Measurements from ENCODE around the gene MTHFS.

DNA sequence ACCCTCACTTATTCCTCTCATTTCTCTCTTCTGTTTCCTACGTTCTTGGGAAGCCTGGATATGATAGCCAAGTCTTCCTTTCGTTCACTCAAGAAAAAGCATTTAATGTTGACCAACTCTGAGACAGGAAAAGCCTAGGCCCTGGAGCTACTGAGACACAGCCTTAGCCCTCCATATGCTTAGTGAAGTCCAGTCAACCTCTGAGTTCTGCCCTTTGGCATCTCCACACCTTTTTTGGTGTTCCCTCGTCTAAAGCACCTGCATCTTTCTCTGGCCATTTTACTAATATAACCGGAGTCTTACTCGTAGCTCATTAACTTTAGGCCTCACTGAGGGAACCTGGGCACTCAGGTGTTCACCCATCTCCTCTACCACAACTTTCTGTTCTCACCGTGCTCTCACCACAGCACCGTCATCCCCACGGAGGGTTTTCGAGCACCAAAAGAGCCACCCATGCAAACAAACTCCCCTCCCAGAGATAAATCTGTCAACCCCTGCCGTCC, 632 bp downstream of the MTHFS start:
- TF ChIP-seq POLR2A (IDR thresholded peaks at IDR 0.05), result no peak
- TF ChIP-seq, protein P1, sequence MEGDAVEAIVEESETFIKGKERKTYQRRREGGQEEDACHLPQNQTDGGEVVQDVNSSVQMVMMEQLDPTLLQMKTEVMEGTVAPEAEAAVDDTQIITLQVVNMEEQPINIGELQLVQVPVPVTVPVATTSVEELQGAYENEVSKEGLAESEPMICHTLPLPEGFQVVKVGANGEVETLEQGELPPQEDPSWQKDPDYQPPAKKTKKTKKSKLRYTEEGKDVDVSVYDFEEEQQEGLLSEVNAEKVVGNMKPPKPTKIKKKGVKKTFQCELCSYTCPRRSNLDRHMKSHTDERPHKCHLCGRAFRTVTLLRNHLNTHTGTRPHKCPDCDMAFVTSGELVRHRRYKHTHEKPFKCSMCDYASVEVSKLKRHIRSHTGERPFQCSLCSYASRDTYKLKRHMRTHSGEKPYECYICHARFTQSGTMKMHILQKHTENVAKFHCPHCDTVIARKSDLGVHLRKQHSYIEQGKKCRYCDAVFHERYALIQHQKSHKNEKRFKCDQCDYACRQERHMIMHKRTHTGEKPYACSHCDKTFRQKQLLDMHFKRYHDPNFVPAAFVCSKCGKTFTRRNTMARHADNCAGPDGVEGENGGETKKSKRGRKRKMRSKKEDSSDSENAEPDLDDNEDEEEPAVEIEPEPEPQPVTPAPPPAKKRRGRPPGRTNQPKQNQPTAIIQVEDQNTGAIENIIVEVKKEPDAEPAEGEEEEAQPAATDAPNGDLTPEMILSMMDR (IDR thresholded peaks at IDR 0.05), result no peak
